EL (cell line): Measurements from ENCODE around the gene ELOF1.
"Not testable (repeated sequence)": the region's sequence is repeated elsewhere in the genome, so short reads cannot be mapped to it uniquely, and the experiment has no call there.

Source experiments
- DNase-seq: peaks from one replicate; pipeline ENCODE4 v3.0.0-alpha.2; 2016

The ELOF1 gene

GRCh38 chr19:11558881-11559828 is at the start of gene ELOF1:
Gene ELOF1 (minus strand): TSS chr19:11559230. CDS start chr19:11554347, 4,883 bp downstream.
- peak; percentile 98 for DNase-seq

GRCh38 chr19:11606484-11606883 is 47.5 kb upstream of the ELOF1 start:
- no peak for DNase-seq

- not testable (repeated sequence) for DNase-seq
Measured at GRCh38 chr19:11599704-11600103, 40.7 kb upstream of the ELOF1 start.

GRCh38 chr19:11598746-11599145 is 39.7 kb upstream of the ELOF1 start:
- no peak for DNase-seq

GRCh38 chr19:11598103-11598483 is 39.1 kb upstream of the ELOF1 start:
- DNase-seq, result no peak

- DNase-seq, result peak; percentile 99
Measured at GRCh38 chr19:11597202-11598102, 38.4 kb upstream of the ELOF1 start, which contains the start of gene ZNF627. Gene ZNF627 (plus strand): TSS chr19:11597483. CDS start chr19:11597628, 145 bp downstream.

GRCh38 chr19:11596156-11596555 is 37.1 kb upstream of the ELOF1 start:
- no peak for DNase-seq

GRCh38 chr19:11594084-11594483 is 35.1 kb upstream of the ELOF1 start:
- DNase-seq, result no peak

GRCh38 chr19:11587975-11588631 is 29.1 kb upstream of the ELOF1 start:
- no peak for DNase-seq

GRCh38 chr19:11587302-11587974 is 28.4 kb upstream of the ELOF1 start:
- DNase-seq, result peak; percentile 73

GRCh38 chr19:11586331-11586730 is 27.3 kb upstream of the ELOF1 start:
- no peak for DNase-seq

GRCh38 chr19:11581740-11582139 is 22.7 kb upstream of the ELOF1 start:
- DNase-seq, result no peak

GRCh38 chr19:11580116-11580515 is 21.1 kb upstream of the ELOF1 start:
- no peak for DNase-seq

- DNase-seq, result no peak
Measured at GRCh38 chr19:11578258-11579142, 19.5 kb upstream of the ELOF1 start.

GRCh38 chr19:11577451-11578257 is 18.6 kb upstream of the ELOF1 start, which contains the start of gene ACP5:
Gene ACP5 (minus strand): TSS chr19:11577645. CDS start chr19:11577317, 328 bp downstream.
- DNase-seq, result no peak

GRCh38 chr19:11576227-11576626 is 17.2 kb upstream of the ELOF1 start:
- no peak for DNase-seq

GRCh38 chr19:11574689-11575088 is 15.7 kb upstream of the ELOF1 start:
- DNase-seq, result no peak

- not testable (repeated sequence) for DNase-seq
Measured at GRCh38 chr19:11573763-11574162, 14.7 kb upstream of the ELOF1 start.

GRCh38 chr19:11573354-11573753 is 14.3 kb upstream of the ELOF1 start:
- DNase-seq, result not testable (repeated sequence)

- no peak for DNase-seq
Measured at GRCh38 chr19:11570039-11570462, 11.0 kb upstream of the ELOF1 start.
